GM21576 (cell line): ENCODE data around the gene TENT5C.

ENCODE experiments used
- ATAC-seq: cut with Tn5 transposase; IDR thresholded peaks from one replicate; pipeline ENCODE4 v1.9.1; 2021; ENCODE audit warnings: mild to moderate bottlenecking, moderate library complexity; ENCODE audit not compliant: unreplicated experiment

The TENT5C gene

GRCh38 chr1:117672756-117673155, 66.9 kb downstream of the TENT5C start:
- ATAC-seq, result no peak

GRCh38 chr1:117673405-117673804, 67.6 kb downstream of the TENT5C start:
- no peak for ATAC-seq

GRCh38 chr1:117674521-117675400, 68.9 kb downstream of the TENT5C start:
- peak; percentile 60 for ATAC-seq

- ATAC-seq, result no peak
Observed at GRCh38 chr1:117675907-117676430, 70.1 kb downstream of the TENT5C start.

GRCh38 chr1:117676615-117677130, 70.8 kb downstream of the TENT5C start:
- ATAC-seq, result no peak
